GM12875 (cell line): ENCODE data around the gene TFRC.

Source experiments
- H3K4me3 ChIP-seq: one replicate; pipeline ENCODE4 v1.5.1; 2011; ENCODE audit warnings: low read depth, low read length, control low read depth
- TF ChIP-seq, protein P1 (sequence below): IDR thresholded peaks from 2 replicates; pipeline ENCODE4 v1.5.1; 2011; ENCODE audit warnings: low read depth, mild to moderate bottlenecking, control low read depth, inconsistent platforms, low read length, moderate library complexity, borderline replicate concordance; ENCODE audit not compliant: insufficient read depth

The TFRC gene

DNA sequence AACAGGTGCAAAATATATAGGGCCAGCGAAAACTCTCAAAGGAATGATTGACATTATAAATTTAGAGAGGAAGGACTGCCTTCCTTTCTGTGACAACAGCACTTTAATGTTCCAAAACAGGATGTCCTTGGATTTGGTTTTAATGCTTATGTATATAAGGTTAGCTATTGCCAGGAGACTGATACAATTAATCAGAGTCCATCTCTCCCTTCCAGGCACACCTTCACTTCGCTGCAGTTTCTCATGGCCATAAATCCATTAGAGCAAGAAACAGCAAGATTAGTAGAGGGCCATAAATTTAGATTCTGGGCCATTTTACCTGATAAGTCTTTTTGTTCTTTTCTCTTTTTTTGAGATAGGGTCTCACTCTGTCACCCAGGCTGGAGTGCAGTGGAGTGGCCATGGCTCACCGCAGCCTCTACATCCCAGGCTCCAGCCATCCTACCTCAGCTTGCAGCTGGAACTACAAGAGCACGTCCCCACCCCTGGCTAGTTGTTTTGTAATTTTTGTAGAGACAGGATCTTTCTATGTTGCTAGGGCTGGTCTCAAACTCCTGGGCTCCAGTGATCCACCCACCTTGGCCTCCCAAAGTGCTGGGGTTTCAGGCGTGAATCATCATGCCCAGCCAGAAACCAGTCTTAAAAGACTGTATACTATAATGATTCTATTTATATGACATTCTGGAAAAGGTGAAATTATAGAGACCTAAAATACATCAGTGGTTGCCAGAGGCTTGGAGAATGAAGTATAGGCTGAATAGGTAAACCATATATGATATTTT, 15.7 kb upstream of the TFRC start:
- TF ChIP-seq, protein P1, sequence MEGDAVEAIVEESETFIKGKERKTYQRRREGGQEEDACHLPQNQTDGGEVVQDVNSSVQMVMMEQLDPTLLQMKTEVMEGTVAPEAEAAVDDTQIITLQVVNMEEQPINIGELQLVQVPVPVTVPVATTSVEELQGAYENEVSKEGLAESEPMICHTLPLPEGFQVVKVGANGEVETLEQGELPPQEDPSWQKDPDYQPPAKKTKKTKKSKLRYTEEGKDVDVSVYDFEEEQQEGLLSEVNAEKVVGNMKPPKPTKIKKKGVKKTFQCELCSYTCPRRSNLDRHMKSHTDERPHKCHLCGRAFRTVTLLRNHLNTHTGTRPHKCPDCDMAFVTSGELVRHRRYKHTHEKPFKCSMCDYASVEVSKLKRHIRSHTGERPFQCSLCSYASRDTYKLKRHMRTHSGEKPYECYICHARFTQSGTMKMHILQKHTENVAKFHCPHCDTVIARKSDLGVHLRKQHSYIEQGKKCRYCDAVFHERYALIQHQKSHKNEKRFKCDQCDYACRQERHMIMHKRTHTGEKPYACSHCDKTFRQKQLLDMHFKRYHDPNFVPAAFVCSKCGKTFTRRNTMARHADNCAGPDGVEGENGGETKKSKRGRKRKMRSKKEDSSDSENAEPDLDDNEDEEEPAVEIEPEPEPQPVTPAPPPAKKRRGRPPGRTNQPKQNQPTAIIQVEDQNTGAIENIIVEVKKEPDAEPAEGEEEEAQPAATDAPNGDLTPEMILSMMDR, result no peak
- H3K4me3 ChIP-seq, result no peak overlapping the region

DNA sequence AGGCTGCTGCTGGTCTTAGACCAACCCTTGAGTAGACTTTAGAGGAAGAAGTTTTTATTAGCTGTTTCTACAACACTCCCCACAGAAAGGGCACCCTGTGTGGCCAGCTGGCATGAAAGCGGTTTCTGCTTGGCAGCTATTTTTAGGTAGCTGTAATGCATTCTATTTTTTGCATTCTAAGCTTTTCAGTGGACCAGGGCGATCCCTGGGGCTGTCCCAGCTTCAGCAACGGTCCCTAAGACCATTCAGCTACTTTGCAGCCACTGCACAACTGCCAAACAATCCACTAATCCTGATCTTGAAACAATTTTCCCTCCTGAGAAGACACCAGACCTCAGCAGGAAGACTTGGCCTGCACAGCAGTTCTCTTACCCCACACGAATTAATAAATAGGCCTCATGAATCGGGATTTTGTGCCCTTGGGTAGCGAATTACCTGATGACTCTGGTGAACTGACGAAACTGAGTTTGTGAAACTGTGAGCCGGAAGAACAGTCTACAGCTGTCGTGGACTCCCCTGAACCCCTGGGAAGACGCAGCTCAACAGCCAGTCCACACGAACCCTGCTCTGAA, 14.6 kb upstream of the TFRC start:
- H3K4me3 ChIP-seq, result peak overlapping the region; percentile 32
- TF ChIP-seq, protein P1, result no peak

DNA sequence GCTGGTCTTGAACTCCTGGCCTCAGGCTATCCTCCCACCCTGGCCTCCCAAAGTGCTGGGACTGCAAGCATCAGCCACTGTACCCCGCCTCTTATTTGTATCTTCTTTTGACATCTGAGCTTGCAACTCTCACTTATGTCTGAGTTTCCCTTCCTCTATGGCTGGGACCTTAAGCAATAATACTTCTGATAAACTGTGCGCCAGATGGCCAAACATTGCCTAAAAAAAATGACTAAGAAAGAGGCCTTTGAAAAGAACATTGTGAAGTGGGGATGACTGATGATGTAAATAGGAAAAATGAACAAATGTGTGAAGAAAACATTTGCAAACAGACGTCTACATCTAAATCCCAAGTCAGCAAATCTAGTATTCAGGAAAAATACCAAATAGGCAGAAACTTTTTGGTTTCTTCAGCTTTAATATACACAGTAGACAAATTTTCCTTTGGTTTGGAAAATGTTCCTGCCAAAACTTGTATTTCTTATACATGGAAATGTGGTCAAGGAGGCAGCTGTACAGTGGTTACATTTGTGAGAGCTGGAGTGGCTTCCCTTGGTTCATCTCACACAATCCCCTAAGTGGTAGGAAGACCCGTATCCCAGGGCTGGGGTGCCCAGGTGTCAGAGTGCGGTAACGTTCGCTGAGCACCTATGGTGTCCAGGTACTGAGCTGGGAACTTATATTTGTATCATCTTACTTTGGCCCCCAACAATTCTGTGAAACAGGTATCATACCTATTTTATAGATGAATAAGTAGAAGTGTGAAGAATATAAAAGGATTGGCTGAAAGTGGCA, 11.6 kb upstream of the TFRC start:
- no peak overlapping the region for H3K4me3 ChIP-seq
- TF ChIP-seq, protein P1, result no peak

DNA sequence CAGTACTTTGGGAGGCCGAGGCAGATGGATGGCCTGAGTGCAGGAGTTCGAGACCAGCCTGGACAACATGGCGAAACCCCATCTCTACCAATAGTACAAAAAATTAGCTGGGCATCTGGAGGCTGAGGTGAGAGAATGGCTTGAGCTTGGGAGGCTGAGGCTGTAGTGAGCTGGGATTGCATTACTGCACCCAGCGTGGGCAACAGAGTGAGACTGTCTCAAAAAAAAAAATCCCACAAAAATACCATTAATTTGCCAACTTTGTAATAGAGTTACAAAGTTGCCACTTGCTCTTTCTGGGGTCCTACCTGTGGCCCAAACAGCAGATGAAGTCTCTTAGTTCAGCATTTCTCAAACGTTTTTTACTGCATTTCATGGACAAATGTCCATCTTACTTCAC, 6.0 kb upstream of the TFRC start:
- H3K4me3 ChIP-seq, result no peak overlapping the region
- TF ChIP-seq, protein P1, result no peak

DNA sequence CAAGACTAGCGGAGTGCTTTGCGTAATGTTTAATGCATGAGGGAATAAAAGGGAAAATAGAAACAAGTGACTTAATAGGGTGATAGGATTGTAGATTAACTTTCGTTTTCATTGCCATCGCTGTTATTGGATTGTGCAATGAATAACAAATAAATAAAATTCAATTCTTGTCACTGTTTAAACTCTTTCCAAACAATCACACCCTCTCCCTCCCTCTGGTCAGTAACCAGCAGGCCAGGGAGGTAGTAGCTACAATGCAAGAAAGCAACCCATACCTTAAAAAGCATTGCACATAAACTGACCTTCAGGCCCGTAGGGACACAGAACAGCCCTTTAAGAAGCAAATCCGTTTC, 705 bp upstream of the TFRC start:
- H3K4me3 ChIP-seq, result peak overlapping the region; percentile 100
- TF ChIP-seq, protein P1, result no peak

DNA sequence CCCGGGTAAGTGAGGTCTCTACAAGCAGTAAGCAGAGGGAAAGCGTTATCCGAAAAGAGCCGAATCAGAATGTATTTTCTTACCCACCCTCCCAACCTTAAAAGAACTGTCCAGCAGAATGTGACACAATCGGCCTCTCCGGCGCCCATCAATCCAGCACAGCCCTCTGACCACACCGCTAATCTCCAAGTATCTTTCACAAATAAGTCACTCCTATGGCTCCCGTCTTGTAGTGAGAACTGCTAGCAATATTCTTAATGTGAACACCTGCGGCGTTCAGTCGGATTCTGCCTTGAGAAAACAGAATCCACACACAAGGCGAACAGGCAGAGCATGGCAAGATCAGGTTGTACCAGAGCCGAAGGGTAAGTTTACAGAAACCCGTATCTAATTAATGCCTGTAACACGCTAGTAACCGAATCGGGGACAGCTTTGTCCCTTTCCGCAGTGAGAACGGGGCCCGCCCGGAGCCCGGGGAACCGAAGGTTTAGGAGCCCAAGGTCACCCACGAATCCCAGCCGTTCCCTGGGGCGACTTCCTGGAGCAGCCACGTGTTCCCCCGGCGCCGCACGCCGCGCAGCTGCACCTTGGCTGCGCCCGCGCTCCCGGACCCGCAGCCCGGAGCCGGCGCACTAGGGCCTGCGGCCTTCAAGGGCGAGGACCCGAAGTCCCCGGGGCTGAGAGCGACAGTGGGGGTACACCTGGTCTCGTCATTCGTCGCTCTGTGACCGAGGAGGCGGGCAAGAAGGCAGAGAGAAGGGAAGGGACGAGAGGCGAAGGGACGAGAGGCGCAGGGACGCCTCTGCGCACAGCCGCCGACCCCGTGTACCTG, 672 bp downstream of the TFRC start:
- peak overlapping the region; percentile 100 for H3K4me3 ChIP-seq
- TF ChIP-seq, protein P1, result no peak

DNA sequence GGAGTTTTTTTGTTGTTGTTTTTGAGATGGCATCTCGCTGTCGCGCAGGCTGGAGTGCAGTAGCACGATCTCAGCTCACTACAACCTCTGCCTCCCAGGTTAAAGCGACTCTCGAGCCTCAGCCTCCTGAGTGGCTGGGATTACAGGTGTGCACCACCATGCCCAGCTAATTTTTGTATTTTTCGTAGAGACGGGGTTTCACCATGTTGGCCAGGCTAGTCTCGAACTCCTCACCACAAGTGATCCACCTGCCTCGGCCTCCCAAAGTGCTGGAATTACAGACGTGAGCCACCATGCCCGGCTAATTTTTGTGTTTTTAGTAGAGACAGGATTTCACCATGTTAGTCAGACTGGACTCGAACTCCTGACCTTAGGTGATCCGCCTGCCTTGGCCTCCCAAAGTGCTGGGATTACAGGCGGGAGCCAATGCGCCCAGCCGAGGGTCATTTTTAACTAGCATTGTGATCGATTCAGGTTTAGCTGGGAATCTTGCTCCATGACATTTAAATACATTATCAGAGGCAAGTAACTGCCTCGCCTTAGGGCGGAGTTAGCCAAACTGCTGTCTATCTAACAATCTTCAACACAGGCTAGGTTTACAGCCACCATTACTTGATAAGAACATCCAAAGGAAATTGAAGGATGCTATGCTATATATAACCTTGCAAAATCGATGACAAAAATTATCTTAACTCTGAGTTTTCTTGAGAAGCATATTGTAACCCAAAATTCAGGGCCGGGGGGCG, 1.6 kb downstream of the TFRC start:
- H3K4me3 ChIP-seq, result peak overlapping the region; percentile 100
